ENCODE data around the gene TTC21A.
A peak's percentile ranks its signal among the peaks of the same experiment; 100 is the strongest.

The TTC21A gene

GRCh38 chr3:39149498-39150147, 42.1 kb downstream of the TTC21A start:
- Histone ChIP-seq H3K27me3 (ENCODE audit: control insufficient read depth, insufficient read depth, low read length) (peaks cover 10% of the 10 kb centered on the region), H3K9ac (ENCODE audit: low read length) (no peak overlapping the region), H3K27ac (ENCODE audit: low read length) (no peak overlapping the region), H3K4me1 (ENCODE audit: control insufficient read depth, low read depth, low read length) (peaks cover 56% of the 10 kb centered on the region), H3K9me3 (ENCODE audit: control insufficient read depth, low read depth, low read length) (no peaks in the 10 kb centered on the region), H3K4me3 (ENCODE audit: low read length) (no peak overlapping the region), H3K36me3 (ENCODE audit: control insufficient read depth, low read depth, low read length) (peaks cover 13% of the 10 kb centered on the region)

GRCh38 chr3:39150148-39150802, 42.8 kb downstream of the TTC21A start:
- H3K4me3 ChIP-seq (ENCODE audit: low read length) = peak overlapping the region; percentile 75
- H3K27ac ChIP-seq (ENCODE audit: low read length) = no peak overlapping the region
- H3K9me3 ChIP-seq (ENCODE audit: control insufficient read depth, low read depth, low read length) = no peaks in the 10 kb centered on the region
- H3K36me3 ChIP-seq (ENCODE audit: control insufficient read depth, low read depth, low read length) = peaks cover 6% of the 10 kb centered on the region
- H3K4me1 ChIP-seq (ENCODE audit: control insufficient read depth, low read depth, low read length) = peaks cover 58% of the 10 kb centered on the region
- peaks cover 10% of the 10 kb centered on the region for H3K27me3 ChIP-seq (ENCODE audit: control insufficient read depth, insufficient read depth, low read length)
- H3K9ac ChIP-seq (ENCODE audit: low read length) = peak overlapping the region; percentile 42

- Histone ChIP-seq H3K4me1 (ENCODE audit: control insufficient read depth, low read depth, low read length) (peaks cover 58% of the 10 kb centered on the region), H3K9me3 (ENCODE audit: control insufficient read depth, low read depth, low read length) (no peaks in the 10 kb centered on the region), H3K27me3 (ENCODE audit: control insufficient read depth, insufficient read depth, low read length) (peaks cover 10% of the 10 kb centered on the region), H3K4me3 (ENCODE audit: low read length) (peak overlapping the region; percentile 75), H3K36me3 (ENCODE audit: control insufficient read depth, low read depth, low read length) (no peaks in the 10 kb centered on the region), H3K9ac (ENCODE audit: low read length) (peak overlapping the region; percentile 42), H3K27ac (ENCODE audit: low read length) (no peak overlapping the region)
Observed at GRCh38 chr3:39150803-39151631, 43.5 kb downstream of the TTC21A start.

GRCh38 chr3:39153977-39154279, 46.4 kb downstream of the TTC21A start:
- Histone ChIP-seq H3K4me3 (ENCODE audit: low read length) (peak overlapping the region; percentile 73), H3K27me3 (ENCODE audit: control insufficient read depth, insufficient read depth, low read length) (peaks cover 10% of the 10 kb centered on the region), H3K36me3 (ENCODE audit: control insufficient read depth, low read depth, low read length) (no peaks in the 10 kb centered on the region), H3K9me3 (ENCODE audit: control insufficient read depth, low read depth, low read length) (no peaks in the 10 kb centered on the region), H3K4me1 (ENCODE audit: control insufficient read depth, low read depth, low read length) (peaks cover 39% of the 10 kb centered on the region), H3K27ac (ENCODE audit: low read length) (peak overlapping the region; percentile 71), H3K9ac (ENCODE audit: low read length) (peak overlapping the region; percentile 48)

- H3K9ac ChIP-seq (ENCODE audit: low read length) = peak overlapping the region; percentile 48
- H3K4me3 ChIP-seq (ENCODE audit: low read length) = peak overlapping the region; percentile 73
- H3K9me3 ChIP-seq (ENCODE audit: control insufficient read depth, low read depth, low read length) = no peaks in the 10 kb centered on the region
Observed at GRCh38 chr3:39154280-39155021, 47.0 kb downstream of the TTC21A start.

GRCh38 chr3:39156421-39156820, 48.9 kb downstream of the TTC21A start:
- H3K9me3 ChIP-seq (ENCODE audit: control insufficient read depth, low read depth, low read length) = no peaks in the 10 kb centered on the region
- no peak overlapping the region for H3K4me3 ChIP-seq (ENCODE audit: low read length)
- H3K4me1 ChIP-seq (ENCODE audit: control insufficient read depth, low read depth, low read length) = peaks cover 19% of the 10 kb centered on the region
- H3K27me3 ChIP-seq (ENCODE audit: control insufficient read depth, insufficient read depth, low read length) = peaks cover 10% of the 10 kb centered on the region
- no peak overlapping the region for H3K9ac ChIP-seq (ENCODE audit: low read length)
- H3K36me3 ChIP-seq (ENCODE audit: control insufficient read depth, low read depth, low read length) = no peaks in the 10 kb centered on the region
- H3K27ac ChIP-seq (ENCODE audit: low read length) = no peak overlapping the region

More at GRCh38 chr3:39154280-39155021, 47.0 kb downstream of the TTC21A start:
- H3K4me1 ChIP-seq (ENCODE audit: control insufficient read depth, low read depth, low read length) = peaks cover 39% of the 10 kb centered on the region
- no peaks in the 10 kb centered on the region for H3K36me3 ChIP-seq (ENCODE audit: control insufficient read depth, low read depth, low read length)
- H3K27ac ChIP-seq (ENCODE audit: low read length) = peak overlapping the region; percentile 71
- peaks cover 10% of the 10 kb centered on the region for H3K27me3 ChIP-seq (ENCODE audit: control insufficient read depth, insufficient read depth, low read length)

- H3K36me3 ChIP-seq (ENCODE audit: control insufficient read depth, low read depth, low read length) = no peaks in the 10 kb centered on the region
- no peak overlapping the region for H3K4me3 ChIP-seq (ENCODE audit: low read length)
- no peaks in the 10 kb centered on the region for H3K9me3 ChIP-seq (ENCODE audit: control insufficient read depth, low read depth, low read length)
- peaks cover 7% of the 10 kb centered on the region for H3K27me3 ChIP-seq (ENCODE audit: control insufficient read depth, insufficient read depth, low read length)
- H3K9ac ChIP-seq (ENCODE audit: low read length) = no peak overlapping the region
- H3K4me1 ChIP-seq (ENCODE audit: control insufficient read depth, low read depth, low read length) = peaks cover 12% of the 10 kb centered on the region
- no peak overlapping the region for H3K27ac ChIP-seq (ENCODE audit: low read length)
Observed at GRCh38 chr3:39157359-39157758, 49.9 kb downstream of the TTC21A start.

GRCh38 chr3:39158148-39158715, 50.8 kb downstream of the TTC21A start:
- Histone ChIP-seq H3K36me3 (ENCODE audit: control insufficient read depth, low read depth, low read length) (no peaks in the 10 kb centered on the region), H3K27me3 (ENCODE audit: control insufficient read depth, insufficient read depth, low read length) (no peaks in the 10 kb centered on the region), H3K9me3 (ENCODE audit: control insufficient read depth, low read depth, low read length) (no peaks in the 10 kb centered on the region), H3K4me1 (ENCODE audit: control insufficient read depth, low read depth, low read length) (peaks cover 10% of the 10 kb centered on the region), H3K9ac (ENCODE audit: low read length) (no peak overlapping the region), H3K27ac (ENCODE audit: low read length) (no peak overlapping the region), H3K4me3 (ENCODE audit: low read length) (no peak overlapping the region)

GRCh38 chr3:39164414-39164813, 56.9 kb downstream of the TTC21A start:
- Histone ChIP-seq H3K4me1 (ENCODE audit: control insufficient read depth, low read depth, low read length) (peaks cover 5% of the 10 kb centered on the region), H3K4me3 (ENCODE audit: low read length) (no peak overlapping the region), H3K27ac (ENCODE audit: low read length) (no peak overlapping the region), H3K36me3 (ENCODE audit: control insufficient read depth, low read depth, low read length) (no peaks in the 10 kb centered on the region), H3K9ac (ENCODE audit: low read length) (no peak overlapping the region), H3K9me3 (ENCODE audit: control insufficient read depth, low read depth, low read length) (no peaks in the 10 kb centered on the region), H3K27me3 (ENCODE audit: control insufficient read depth, insufficient read depth, low read length) (no peaks in the 10 kb centered on the region)

- H3K9me3 ChIP-seq (ENCODE audit: control insufficient read depth, low read depth, low read length) = no peaks in the 10 kb centered on the region
- H3K27me3 ChIP-seq (ENCODE audit: control insufficient read depth, insufficient read depth, low read length) = no peaks in the 10 kb centered on the region
- no peak overlapping the region for H3K4me3 ChIP-seq (ENCODE audit: low read length)
- H3K27ac ChIP-seq (ENCODE audit: low read length) = no peak overlapping the region
- H3K36me3 ChIP-seq (ENCODE audit: control insufficient read depth, low read depth, low read length) = no peaks in the 10 kb centered on the region
- H3K9ac ChIP-seq (ENCODE audit: low read length) = no peak overlapping the region
- peaks cover 4% of the 10 kb centered on the region for H3K4me1 ChIP-seq (ENCODE audit: control insufficient read depth, low read depth, low read length)
Observed at GRCh38 chr3:39165518-39165917, 58.0 kb downstream of the TTC21A start.
